Common myeloid progenitor, CD34-positive (primary cell): ENCODE results near the gene AACS.
"Not testable (repeated sequence)": the region's sequence is repeated elsewhere in the genome, so short reads cannot be mapped to it uniquely, and the experiment has no call there.

Source experiments
- CTCF ChIA-PET: fragments of 350-600 bp; sonication (Branson Sonifier 250); formaldehyde crosslinking; loops from one replicate; lab custom pipeline; 2021; ENCODE audit warnings: antibody characterized with exemption; lab: Charles Lee
- POLR2A ChIA-PET: fragments of 350-600 bp; sonication (Branson Sonifier 250); formaldehyde crosslinking; loops from one replicate; lab custom pipeline; 2021; ENCODE audit warnings: antibody characterized with exemption; lab: Charles Lee
- DNase-seq, 3 donors: peaks; one replicate each; pipeline versions ENCODE4 v3.0.0 to v3.0.0-alpha.2; 2013
- H3K27ac ChIP-seq, 2 experiments: 1 replicate in 1 of 2; 2 replicates in 1 of 2; pipeline ENCODE4 v1.7.0; 2013; ENCODE audit warnings: inconsistent platforms in 2 of 2, low read length in 2 of 2, mild to moderate bottlenecking in 2 of 2, low read depth in 1 of 2, moderate library complexity in 1 of 2; ENCODE audit not compliant: severe bottlenecking in 2 of 2, insufficient read depth in 1 of 2, poor library complexity in 1 of 2
- H3K27me3 ChIP-seq, 5 experiments: replicated peaks in 2 of 5; 1 replicate in 3 of 5; 2 replicates in 2 of 5; pipeline versions ENCODE4 v1.6.1 to v1.7.0; 2013; ENCODE audit warnings: low read length in 4 of 5, mild to moderate bottlenecking in 2 of 5, moderate library complexity in 2 of 5, inconsistent platforms in 1 of 5; ENCODE audit not compliant: insufficient read depth in 5 of 5, control insufficient read depth in 4 of 5
- H3K36me3 ChIP-seq, 4 experiments: 1 replicate in 2 of 4; 2 replicates in 2 of 4; pipeline versions ENCODE4 v1.6.1 to v1.7.0; 2013; ENCODE audit warnings: low read length in 3 of 4, control low read depth in 1 of 4, mild to moderate bottlenecking in 1 of 4; ENCODE audit not compliant: control insufficient read depth in 4 of 4, insufficient read depth in 4 of 4
- H3K4me1 ChIP-seq, 4 experiments: 1 replicate in 3 of 4; 2 replicates in 1 of 4; pipeline versions ENCODE4 v1.6.1 to v1.7.1; 2013; ENCODE audit warnings: low read length in 3 of 4, mild to moderate bottlenecking in 3 of 4, control low read depth in 1 of 4, inconsistent platforms in 1 of 4, moderate library complexity in 1 of 4; ENCODE audit not compliant: control insufficient read depth in 4 of 4, insufficient read depth in 4 of 4; ENCODE audit errors: control extremely low read depth in 1 of 4
- H3K4me3 ChIP-seq, 7 experiments: 1 replicate in 4 of 7; 2 replicates in 3 of 7; pipeline versions ENCODE4 v1.5.1 to v1.7.0; 2013; ENCODE audit warnings: mild to moderate bottlenecking in 7 of 7, low read length in 6 of 7, moderate library complexity in 6 of 7, inconsistent platforms in 2 of 7, low read depth in 2 of 7, control low read depth in 1 of 7; ENCODE audit not compliant: insufficient read depth in 4 of 7, control insufficient read depth in 1 of 7; ENCODE audit errors: extremely low read depth in 1 of 7
- H3K9me3 ChIP-seq, 5 experiments: 1 replicate in 4 of 5; 2 replicates in 1 of 5; pipeline versions ENCODE4 v1.6.1 to v1.7.1; 2013; ENCODE audit warnings: low read length in 4 of 5, mild to moderate bottlenecking in 2 of 5, inconsistent platforms in 1 of 5, low read depth in 1 of 5, moderate library complexity in 1 of 5; ENCODE audit not compliant: control insufficient read depth in 4 of 5, insufficient read depth in 2 of 5; ENCODE audit errors: control extremely low read depth in 1 of 5
- WGBS: methylation state at CpG from one replicate; pipeline ENCODE4 v1.1.5; 2013; ENCODE audit not compliant: insufficient coverage; 5-methylcytosine and 5-hydroxymethylcytosine counted together

The AACS gene

DNA sequence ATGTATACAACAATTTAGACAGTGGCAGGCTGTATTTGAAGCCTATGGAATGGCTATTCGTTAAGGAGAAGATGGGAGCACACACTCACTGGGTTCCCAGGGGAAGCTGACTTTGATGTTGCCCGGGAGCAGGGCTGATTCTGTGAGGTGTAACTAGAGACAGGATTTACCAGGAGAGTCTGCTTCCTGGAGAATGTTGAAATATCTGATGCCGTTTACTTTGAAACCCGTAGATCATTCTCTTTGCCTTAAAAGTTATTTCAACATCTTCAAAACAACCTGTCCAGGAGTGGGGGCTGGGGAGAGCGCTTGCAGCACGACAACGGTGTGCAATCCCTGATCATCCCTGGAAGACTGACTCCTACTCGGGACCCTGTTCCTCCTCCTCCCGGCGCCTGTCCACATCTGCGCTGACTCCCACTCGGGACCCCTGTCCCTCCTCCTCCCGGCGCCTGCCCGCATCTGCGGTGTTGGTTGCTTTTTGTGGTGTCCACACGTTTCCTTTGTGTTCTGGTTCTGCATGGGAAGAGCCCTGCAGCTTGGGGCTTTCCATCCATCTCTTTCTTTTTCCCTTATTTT is 72.6 kb downstream of the AACS start:
- POLR2A ChIA-PET: no interaction called here
- 96% methylated on average over 15 of the region's 17 CpGs for WGBS
- H3K4me1 ChIP-seq: no peaks in the 10 kb centered on the region
- H3K27ac ChIP-seq: no peak overlapping the region
- no peaks in the 10 kb centered on the region for H3K27me3 ChIP-seq
- CTCF ChIA-PET: interaction anchor here (0.6 kb wide), 1 partner anchor 104 kb away, joined by 3 read pairs; no protein-coding TSS in a partner anchor
- DNase-seq: no peak
- peaks cover 0 to 41% (median 2%) of the 10 kb centered on the region in 4 experiments for H3K36me3 ChIP-seq
- H3K4me3 ChIP-seq: no peak overlapping the region
- no peaks in the 10 kb centered on the region for H3K9me3 ChIP-seq

DNA sequence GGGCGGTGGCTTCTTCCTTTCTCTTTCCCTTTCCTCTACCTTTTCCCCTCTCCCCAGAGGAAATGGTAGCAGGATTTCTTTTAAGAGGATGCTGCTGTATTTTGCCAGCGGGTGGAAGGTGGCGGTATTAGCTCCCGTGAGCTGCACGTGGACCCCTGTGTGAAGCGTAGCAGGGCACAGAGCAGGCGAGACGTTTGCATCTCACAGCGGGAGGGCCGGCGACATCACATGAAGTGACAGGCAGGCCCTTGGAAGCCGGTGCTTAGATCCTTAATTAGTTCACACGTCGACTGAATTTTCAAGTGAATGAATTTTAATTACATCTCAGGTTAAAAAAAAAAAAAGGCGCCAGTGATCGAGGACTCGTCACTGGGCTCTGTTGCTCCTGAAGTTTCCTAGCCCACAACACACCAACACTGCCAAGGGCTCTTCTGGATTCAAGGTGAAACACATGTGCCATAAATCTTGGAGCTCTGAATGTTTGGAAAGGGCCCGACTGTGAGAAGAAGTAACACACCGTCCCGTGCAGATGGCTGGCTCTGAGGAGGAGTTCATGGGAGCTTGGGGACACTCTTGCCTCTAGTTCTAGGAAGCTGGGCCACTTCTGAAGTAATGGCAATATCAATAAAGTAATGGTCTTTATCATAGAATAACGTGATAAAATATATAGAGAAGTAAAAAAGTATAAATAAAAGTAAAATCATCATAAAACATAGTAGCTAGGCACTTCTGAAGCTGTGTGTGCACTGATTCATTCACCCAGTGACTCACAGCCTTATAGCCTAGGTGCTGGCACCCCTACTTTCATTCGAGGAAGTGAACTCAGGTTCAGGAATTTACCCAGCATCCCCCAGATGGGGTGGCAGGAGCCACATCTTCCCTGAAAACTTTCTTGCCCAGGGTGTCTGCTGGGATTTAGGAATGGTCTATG is 75.3 kb downstream of the AACS start:
- no peak for DNase-seq
- ChIA-PET CTCF (no interaction called here), POLR2A (no interaction called here)
- no peaks in the 10 kb centered on the region for H3K9me3 ChIP-seq
- H3K4me1 ChIP-seq: no peaks in the 10 kb centered on the region
- no peak overlapping the region for H3K27ac ChIP-seq
- WGBS: 94% methylated on average over 15 of the region's 22 CpGs
- H3K27me3 ChIP-seq: no peaks in the 10 kb centered on the region
- no peak overlapping the region for H3K4me3 ChIP-seq
- H3K36me3 ChIP-seq: peaks cover 0 to 22% (median 2%) of the 10 kb centered on the region in 4 experiments

DNA sequence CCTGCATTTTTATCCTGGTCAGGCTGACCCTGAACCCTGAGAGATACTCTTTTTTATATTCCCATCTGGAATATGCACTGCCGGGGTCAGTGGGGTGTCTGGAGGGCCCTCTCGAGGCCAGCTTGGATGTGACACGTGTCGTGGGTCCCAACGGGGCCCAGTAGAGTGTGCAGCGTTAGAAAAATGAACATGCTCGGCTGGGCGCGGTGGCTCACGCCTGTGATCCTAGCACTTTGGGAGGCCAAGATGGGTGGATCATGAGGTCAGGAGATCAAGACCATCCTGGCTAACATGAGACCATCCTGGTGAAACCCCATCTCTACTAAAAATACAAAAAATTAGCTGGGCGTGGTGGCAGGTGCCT is 76.0 kb downstream of the AACS start:
- CTCF ChIA-PET, H3K4me1 ChIP-seq: not testable (repeated sequence)
- WGBS: 97% methylated on average over 6 of the region's 11 CpGs

DNA sequence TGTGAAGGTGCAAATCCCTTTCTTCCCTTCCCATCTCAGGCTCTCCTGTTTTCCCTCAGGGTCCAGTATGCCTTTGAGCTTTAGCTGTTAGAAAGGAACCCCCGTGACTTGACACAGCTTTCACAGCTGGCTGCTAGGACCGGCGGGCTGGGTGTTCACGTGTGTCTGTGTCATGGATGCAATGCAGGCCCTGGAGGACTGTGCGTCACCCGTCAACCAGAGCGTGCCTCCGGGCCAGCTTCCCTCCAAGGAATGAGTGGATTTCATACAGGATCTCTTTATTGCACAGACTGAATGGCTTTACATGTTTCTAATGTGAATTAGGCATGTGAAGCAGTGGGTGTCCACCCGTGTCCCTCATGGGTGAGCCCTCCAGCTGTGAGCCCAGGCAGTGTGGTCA is 77.4 kb downstream of the AACS start:
- 97% methylated on average over 9 of the region's 9 CpGs for WGBS
- DNase-seq: no peak
- ChIA-PET POLR2A (no interaction called here), CTCF (no interaction called here)
- Histone ChIP-seq H3K4me1 (no peaks in the 10 kb centered on the region), H3K4me3 (no peak overlapping the region), H3K9me3 (no peaks in the 10 kb centered on the region), H3K27me3 (no peaks in the 10 kb centered on the region), H3K27ac (no peak overlapping the region), H3K36me3 (peaks cover 0 to 12% (median under 1%) of the 10 kb centered on the region in 4 experiments)

More for the DNA sequence above, 76.0 kb downstream of the AACS start:
- H3K4me3 ChIP-seq, H3K27ac ChIP-seq, DNase-seq, H3K27me3 ChIP-seq, H3K9me3 ChIP-seq, POLR2A ChIA-PET: not testable (repeated sequence)
- peaks cover 0 to 19% (median 2%) of the 10 kb centered on the region in 4 experiments for H3K36me3 ChIP-seq

DNA sequence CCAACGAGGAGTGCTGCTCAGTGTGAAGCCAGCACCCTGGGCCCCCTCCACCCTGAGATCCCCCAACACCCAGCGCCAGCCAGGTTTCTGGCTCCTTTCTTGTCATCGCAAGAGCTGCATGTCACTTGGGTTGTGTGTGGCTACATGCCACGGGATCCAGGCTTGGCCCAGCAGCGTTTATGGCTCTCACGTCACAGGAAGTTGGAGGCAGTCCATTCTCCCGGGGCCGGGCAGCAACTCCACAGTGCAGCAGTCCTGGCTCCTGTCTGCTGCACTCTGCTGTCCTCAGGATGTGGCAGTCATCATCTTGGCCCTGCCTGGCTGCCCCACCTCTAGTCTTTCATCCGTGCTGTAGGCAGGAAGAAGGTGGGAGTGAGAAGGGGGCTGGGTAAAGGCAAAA is 78.3 kb downstream of the AACS start:
- ChIA-PET POLR2A (no interaction called here), CTCF (no interaction called here)
- H3K27ac ChIP-seq: no peak overlapping the region
- DNase-seq: no peak
- 67% methylated on average over 8 of the region's 9 CpGs for WGBS
- H3K27me3 ChIP-seq: peaks cover 0 to 2% (median 0%) of the 10 kb centered on the region in 5 experiments
- H3K9me3 ChIP-seq: no peaks in the 10 kb centered on the region
- H3K4me3 ChIP-seq: no peak overlapping the region
- peaks cover 0 to 6% (median 0%) of the 10 kb centered on the region in 4 experiments for H3K36me3 ChIP-seq
- no peaks in the 10 kb centered on the region for H3K4me1 ChIP-seq

DNA sequence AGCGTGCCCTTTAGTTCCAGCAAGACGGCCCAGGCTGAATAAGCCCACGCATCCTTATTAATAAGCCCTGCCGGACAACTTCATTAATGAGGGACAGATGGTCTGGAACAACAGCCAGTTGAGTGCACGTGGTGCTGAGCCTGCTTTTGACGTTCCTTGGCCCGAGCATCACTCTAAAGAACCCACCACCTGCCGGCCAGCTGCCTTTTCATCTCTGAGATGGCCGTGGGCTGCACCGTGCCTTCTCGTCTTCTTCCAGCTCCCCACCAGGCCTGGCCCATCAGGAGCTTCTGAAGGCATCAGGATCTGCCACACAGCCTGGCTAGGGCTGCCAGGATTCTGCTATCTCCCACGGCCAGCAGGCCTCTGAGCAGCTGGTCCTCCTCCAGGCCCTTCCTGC is 80.0 kb downstream of the AACS start:
- no peak for DNase-seq
- H3K4me1 ChIP-seq: no peaks in the 10 kb centered on the region
- peaks cover 0 to 2% (median 0%) of the 10 kb centered on the region in 5 experiments for H3K27me3 ChIP-seq
- ChIA-PET CTCF (interaction anchor here (0.8 kb wide), 1 partner anchor 10 kb away, joined by 3 read pairs; no protein-coding TSS in a partner anchor), POLR2A (no interaction called here)
- no peaks in the 10 kb centered on the region for H3K36me3 ChIP-seq
- no peak overlapping the region for H3K4me3 ChIP-seq
- H3K9me3 ChIP-seq: no peaks in the 10 kb centered on the region
- no peak overlapping the region for H3K27ac ChIP-seq
- 97% methylated on average over 10 of the region's 12 CpGs for WGBS

DNA sequence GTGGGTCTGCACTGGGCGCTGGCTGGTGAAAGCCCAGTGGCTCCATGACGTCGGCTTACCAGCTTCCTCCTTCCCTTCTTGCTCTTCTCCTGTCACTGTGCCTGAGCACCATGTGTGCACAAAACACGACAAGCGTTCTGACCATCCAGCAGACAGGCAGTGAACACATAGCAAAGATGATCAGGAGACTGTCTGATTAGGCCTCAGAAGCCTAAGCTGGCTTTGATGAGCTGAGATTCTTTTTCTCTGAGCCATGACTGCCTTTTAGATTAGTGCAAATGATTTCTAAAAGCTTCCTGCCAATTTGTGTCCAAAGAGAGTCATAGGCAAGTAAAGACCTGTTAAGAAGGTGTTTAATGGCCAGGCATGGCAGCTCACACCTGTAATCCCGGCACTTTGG is 83.1 kb downstream of the AACS start:
- CTCF ChIA-PET: no interaction called here
- WGBS: 94% methylated on average over 5 of the region's 6 CpGs
- no peaks in the 10 kb centered on the region for H3K36me3 ChIP-seq
- H3K9me3 ChIP-seq: no peaks in the 10 kb centered on the region
- peaks cover 0 to 2% (median 0%) of the 10 kb centered on the region in 5 experiments for H3K27me3 ChIP-seq
- no peaks in the 10 kb centered on the region for H3K4me1 ChIP-seq
- POLR2A ChIA-PET: no interaction called here
- no peak for DNase-seq
- H3K27ac ChIP-seq: no peak overlapping the region
- H3K4me3 ChIP-seq: no peak overlapping the region
